Ammon's horn (tissue), 1 donor: ENCODE results near the gene MXD4.

Source experiments
- DNase-seq: peaks from one replicate; pipeline ENCODE4 v3.0.0-alpha.2; 2016; ENCODE audit warnings: low spot score

Gene MXD4

GRCh38 chr4:2261853-2262144 is at the start of gene MXD4:
MXD4 (minus strand) TSS chr4:2262109; CDS start chr4:2261980, 129 bp downstream.
- no peak for DNase-seq

GRCh38 chr4:2306773-2307410 is 45.0 kb upstream of the MXD4 start:
- no peak for DNase-seq

- DNase-seq = no peak
Measured at GRCh38 chr4:2305766-2306501, 44.0 kb upstream of the MXD4 start.

- DNase-seq = no peak
Measured at GRCh38 chr4:2304877-2305561, 43.1 kb upstream of the MXD4 start.

GRCh38 chr4:2304321-2304876 is 42.5 kb upstream of the MXD4 start:
- no peak for DNase-seq

- DNase-seq = no peak
Measured at GRCh38 chr4:2303686-2304320, 41.9 kb upstream of the MXD4 start.

- no peak for DNase-seq
Measured at GRCh38 chr4:2303121-2303685, 41.3 kb upstream of the MXD4 start.

GRCh38 chr4:2302387-2303119 is 40.6 kb upstream of the MXD4 start:
- no peak for DNase-seq

- DNase-seq = no peak
Measured at GRCh38 chr4:2301806-2302205, 39.9 kb upstream of the MXD4 start.

- no peak for DNase-seq
Measured at GRCh38 chr4:2301225-2301642, 39.3 kb upstream of the MXD4 start.

GRCh38 chr4:2300431-2301224 is 38.7 kb upstream of the MXD4 start:
- DNase-seq = no peak

- no peak for DNase-seq
Measured at GRCh38 chr4:2299794-2300193, 37.9 kb upstream of the MXD4 start.

GRCh38 chr4:2298532-2298991 is 36.7 kb upstream of the MXD4 start:
- DNase-seq = no peak

- no peak for DNase-seq
Measured at GRCh38 chr4:2297606-2298531, 36.0 kb upstream of the MXD4 start.

- no peak for DNase-seq
Measured at GRCh38 chr4:2296631-2297601, 35.0 kb upstream of the MXD4 start.

GRCh38 chr4:2295900-2296442 is 34.1 kb upstream of the MXD4 start:
- no peak for DNase-seq

GRCh38 chr4:2295500-2295899 is 33.6 kb upstream of the MXD4 start:
- no peak for DNase-seq

GRCh38 chr4:2292646-2293108 is 30.8 kb upstream of the MXD4 start:
- DNase-seq = no peak
